HTERT RPE-1 (cell line): ENCODE measurements around the gene ADGRF4.
"Not testable (repeated sequence)": the region's sequence is repeated elsewhere in the genome, so short reads cannot be mapped to it uniquely, and the experiment has no call there.

ENCODE experiments used
- in situ Hi-C: fragments of 300-500 bp; cut with MboI; formaldehyde crosslinking; loops from 4 replicates; pipeline ENCODE4 v1.14.3; 2020; ENCODE audit warnings: low sequenced_read_pairs

Gene ADGRF4

DNA sequence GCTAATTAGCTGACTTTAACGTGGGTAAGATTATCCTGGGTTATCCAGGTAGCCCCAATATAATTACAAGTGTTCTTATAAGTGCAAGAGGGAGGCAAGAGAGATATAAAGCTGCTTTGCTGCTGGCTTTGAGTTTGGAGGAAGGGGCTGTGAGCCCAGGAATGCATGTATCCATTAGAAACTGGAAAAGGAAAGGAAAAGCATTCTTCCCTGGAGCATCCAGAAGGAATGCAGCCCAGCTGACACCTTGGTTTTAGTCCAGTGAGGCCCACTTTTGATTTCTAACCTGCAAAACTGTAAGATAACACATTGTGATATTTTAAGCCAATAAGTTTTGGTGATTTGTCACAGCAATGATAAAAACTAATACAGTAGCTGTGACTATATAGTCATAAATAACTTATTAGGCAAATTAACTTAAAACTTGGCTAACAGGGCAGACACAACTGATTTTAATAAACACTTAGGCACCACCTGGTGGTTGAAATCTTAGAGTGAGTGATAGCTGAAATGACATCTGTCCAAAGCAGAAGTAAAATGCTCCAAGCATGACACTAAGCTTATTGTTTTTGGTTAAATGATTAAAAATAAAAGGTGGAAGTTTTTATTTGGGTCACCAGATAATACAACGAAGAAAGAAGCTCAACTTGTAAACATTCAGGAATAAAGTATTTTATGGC lies 35.6 kb downstream of the ADGRF4 start:
- in situ Hi-C loops: no loop called here

- in situ Hi-C loops: no loop called here
Observed at GRCh38 chr6:47734831-47735481, 36.6 kb downstream of the ADGRF4 start.

GRCh38 chr6:47736083-47736700 lies 37.8 kb downstream of the ADGRF4 start:
- in situ Hi-C loops: no loop called here

- in situ Hi-C loops: no loop called here
Observed at GRCh38 chr6:47737406-47737805, 39.0 kb downstream of the ADGRF4 start.

DNA sequence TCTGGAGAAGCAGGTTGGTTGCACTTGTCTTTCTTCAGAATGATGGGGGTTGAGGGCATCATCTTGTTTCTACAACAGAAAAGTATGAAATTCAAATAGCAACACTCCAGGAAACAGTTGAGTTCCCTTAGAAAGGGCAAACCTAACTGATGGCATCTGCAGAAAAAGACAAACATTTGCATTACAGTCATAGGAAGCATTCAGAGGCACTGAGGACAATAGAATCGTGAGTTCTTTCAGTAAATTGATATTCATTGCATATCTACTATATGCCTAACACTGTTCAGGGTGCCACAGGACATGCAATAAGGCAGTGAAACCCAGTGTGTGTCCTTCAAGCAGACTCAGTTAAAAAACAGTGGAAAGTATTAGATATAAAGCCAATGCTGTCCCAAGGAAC lies 42.3 kb downstream of the ADGRF4 start:
- in situ Hi-C loops: no loop called here

DNA sequence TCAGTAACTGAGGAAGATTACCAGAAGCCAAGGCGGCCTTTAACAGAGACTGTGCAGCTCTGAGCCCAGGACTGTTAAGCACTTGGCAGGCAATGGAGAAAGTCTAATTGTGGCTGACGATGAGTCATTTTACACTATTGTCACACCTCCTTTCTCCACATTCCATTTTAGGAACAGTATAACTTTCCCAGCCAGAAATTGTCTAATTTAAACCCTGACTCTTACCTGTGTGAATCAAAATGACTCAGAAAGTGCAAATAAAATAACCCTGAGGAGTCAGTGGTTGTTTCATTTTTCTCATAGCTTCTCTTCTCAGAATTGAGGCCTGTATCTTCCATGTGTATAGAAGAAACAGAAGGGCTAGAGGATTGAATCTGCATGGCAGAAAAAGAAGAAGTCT lies 43.4 kb downstream of the ADGRF4 start:
- in situ Hi-C loops: no loop called here

GRCh38 chr6:47743744-47744143 lies 45.4 kb downstream of the ADGRF4 start:
- in situ Hi-C loops: no loop called here

GRCh38 chr6:47745269-47745668 lies 46.9 kb downstream of the ADGRF4 start:
- in situ Hi-C loops: not testable (repeated sequence)

GRCh38 chr6:47749757-47750156 lies 51.4 kb downstream of the ADGRF4 start:
- in situ Hi-C loops: no loop called here

DNA sequence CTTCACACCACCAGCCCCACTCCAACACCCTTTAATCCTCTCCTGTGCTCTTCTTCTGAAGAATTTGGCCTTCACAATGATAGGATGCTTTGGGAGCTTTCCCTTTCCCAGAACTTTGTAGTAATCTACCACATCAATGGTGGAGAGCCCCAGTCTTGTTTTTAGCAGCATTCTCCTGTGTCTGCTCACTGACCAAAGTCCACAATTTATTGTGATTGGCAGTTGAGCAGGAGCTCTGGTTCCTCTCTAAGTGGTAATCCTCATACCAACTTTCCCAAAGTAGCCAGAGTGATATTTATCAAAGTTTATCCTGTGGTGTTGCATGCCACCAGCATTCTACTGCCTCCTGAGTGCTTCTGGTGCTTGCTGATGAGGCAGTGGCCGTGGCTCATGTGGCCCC lies 54.4 kb downstream of the ADGRF4 start:
- in situ Hi-C loops: no loop called here

- in situ Hi-C loops: no loop called here
Observed at GRCh38 chr6:47759364-47759763, 61.0 kb downstream of the ADGRF4 start.

GRCh38 chr6:47762502-47762901 lies 64.1 kb downstream of the ADGRF4 start:
- in situ Hi-C loops: no loop called here

GRCh38 chr6:47766445-47766844 lies 68.1 kb downstream of the ADGRF4 start:
- in situ Hi-C loops: no loop called here

- in situ Hi-C loops: no loop called here
Observed at GRCh38 chr6:47767102-47767501, 68.7 kb downstream of the ADGRF4 start.

DNA sequence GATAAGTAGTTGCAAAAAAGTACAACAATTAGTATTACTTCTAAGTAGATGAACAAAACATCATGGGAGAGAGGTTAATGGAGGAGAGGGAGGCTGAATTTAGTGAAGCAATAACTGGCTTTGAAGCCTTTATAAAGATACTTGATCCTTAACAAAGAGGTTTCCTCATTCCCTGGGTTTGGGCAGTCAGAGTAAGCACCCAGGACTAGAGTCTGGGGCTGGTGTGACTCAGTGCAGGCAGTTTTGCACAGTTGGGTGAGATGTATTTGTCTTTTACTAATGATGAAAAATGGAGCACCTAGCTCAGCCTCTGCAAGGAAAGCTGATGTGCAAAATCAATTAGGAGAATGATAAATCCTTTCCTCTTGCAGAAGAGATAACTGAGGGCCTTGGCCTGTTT lies 71.6 kb downstream of the ADGRF4 start:
- in situ Hi-C loops: no loop called here
